Activated B cell treated with CpG ODN at 0.5 μM for 24 hours (primary cell): ENCODE measurements around the gene FER. TPM values are rescaled to one million over a fixed set of nuclear protein-coding genes. Genes with fewer than 3 reads are reported as not detected.

Experiments
- ATAC-seq: fragments of 200-7000 bp; cut with Tn5 transposase; one replicate; pipeline ENCODE4 v1.10.0; 2021; ENCODE audit warnings: low read depth, mild to moderate bottlenecking, moderate library complexity
- CTCF ChIA-PET: fragments of 350-600 bp; sonication (Branson Sonifier 250); formaldehyde crosslinking; loops from one replicate; lab custom pipeline; 2021; ENCODE audit warnings: antibody characterized with exemption; lab: Charles Lee
- POLR2A ChIA-PET: fragments of 350-600 bp; sonication (Branson Sonifier 250); formaldehyde crosslinking; loops from one replicate; lab custom pipeline; 2021; ENCODE audit warnings: antibody characterized with exemption; lab: Charles Lee
- DNase-seq: peaks from one replicate; pipeline ENCODE4 v3.0.0; 2022
- H3K27ac Mint-ChIP-seq: one replicate; pipeline ENCODE4 v1.8.0; 2020; ENCODE audit warnings: mixed read lengths
- H3K27me3 Mint-ChIP-seq: one replicate; pipeline ENCODE4 v1.8.0; 2021; ENCODE audit warnings: mixed read lengths
- H3K36me3 Mint-ChIP-seq: one replicate; pipeline ENCODE4 v1.8.0; 2021; ENCODE audit warnings: low read depth, mixed read lengths
- H3K4me1 Mint-ChIP-seq: one replicate; pipeline ENCODE4 v1.8.0; 2021; ENCODE audit warnings: mixed read lengths
- H3K4me3 Mint-ChIP-seq: one replicate; pipeline ENCODE4 v1.8.0; 2020; ENCODE audit warnings: mild to moderate bottlenecking, mixed read lengths
- H3K9me3 Mint-ChIP-seq: one replicate; pipeline ENCODE4 v1.8.0; 2020; ENCODE audit warnings: mixed read lengths
- CTCF ChIP-seq: fragments of 200-600 bp; IDR thresholded peaks from one replicate; pipeline ENCODE4 v1.8.0; 2022; ENCODE audit warnings: antibody characterized with exemption, mild to moderate bottlenecking
- intact Hi-C: fragments of 100-400 bp; cut with micrococcal nuclease; formaldehyde crosslinking; loops from one replicate; pipeline ENCODE4 v1.15.1; 2024
- total RNA-seq: library from RNA; stranded (reverse); gene quantifications from 2 replicates; pipeline ENCODE4 v1.2.3, GENCODE V29; 2022

FER gene
- total RNA-seq, 1 donor from 2014 or later, result 17.3 TPM

GRCh38 chr5:109224276-109224882 is 476.7 kb downstream of the FER start:
- Mint-ChIP-seq H3K27me3 (peaks cover 4% of the 10 kb centered on the region), H3K4me3 (no peak overlapping the region), H3K9me3 (no peaks in the 10 kb centered on the region), H3K27ac (no peak overlapping the region), H3K36me3 (no peaks in the 10 kb centered on the region), H3K4me1 (no peaks in the 10 kb centered on the region)
- no peak for TF ChIP-seq CTCF
- CTCF ChIA-PET, result no interaction called here
- POLR2A ChIA-PET, result no interaction called here
- no peak for ATAC-seq
- DNase-seq, result no peak
- intact Hi-C loops, result no loop called here

- H3K27me3 Mint-ChIP-seq, result peaks cover 6% of the 10 kb centered on the region
- intact Hi-C loops, result no loop called here
- no peaks in the 10 kb centered on the region for H3K4me1 Mint-ChIP-seq
- CTCF ChIA-PET, result no interaction called here
- no peaks in the 10 kb centered on the region for H3K9me3 Mint-ChIP-seq
- POLR2A ChIA-PET, result no interaction called here
- no peak overlapping the region for H3K4me3 Mint-ChIP-seq
- ATAC-seq (no peak), DNase-seq (no peak)
- TF ChIP-seq CTCF, result no peak
- no peaks in the 10 kb centered on the region for H3K36me3 Mint-ChIP-seq
- no peak overlapping the region for H3K27ac Mint-ChIP-seq
Measured at GRCh38 chr5:109225716-109226625, 478.3 kb downstream of the FER start.

GRCh38 chr5:109230369-109230768 is 482.7 kb downstream of the FER start:
- no peak for ATAC-seq
- POLR2A ChIA-PET, result no interaction called here
- H3K36me3 Mint-ChIP-seq, result no peaks in the 10 kb centered on the region
- CTCF ChIA-PET, result no interaction called here
- no peak overlapping the region for H3K4me3 Mint-ChIP-seq
- no peak for TF ChIP-seq CTCF
- intact Hi-C loops, result no loop called here
- no peak for DNase-seq
- H3K27me3 Mint-ChIP-seq, result peaks cover 6% of the 10 kb centered on the region
- H3K27ac Mint-ChIP-seq, result no peak overlapping the region
- H3K4me1 Mint-ChIP-seq, result no peaks in the 10 kb centered on the region
- H3K9me3 Mint-ChIP-seq, result no peaks in the 10 kb centered on the region

GRCh38 chr5:109231331-109231730 is 483.6 kb downstream of the FER start:
- no peak for TF ChIP-seq CTCF
- CTCF ChIA-PET, result no interaction called here
- ATAC-seq (no peak), DNase-seq (no peak)
- H3K4me1 Mint-ChIP-seq, result no peaks in the 10 kb centered on the region
- H3K4me3 Mint-ChIP-seq, result no peak overlapping the region
- H3K36me3 Mint-ChIP-seq, result no peaks in the 10 kb centered on the region
- intact Hi-C loops, result no loop called here
- H3K27me3 Mint-ChIP-seq, result peaks cover 6% of the 10 kb centered on the region
- POLR2A ChIA-PET, result no interaction called here
- H3K27ac Mint-ChIP-seq, result no peak overlapping the region
- H3K9me3 Mint-ChIP-seq, result peaks cover 6% of the 10 kb centered on the region

- CTCF ChIA-PET, result no interaction called here
- no peak for TF ChIP-seq CTCF
- Mint-ChIP-seq H3K27me3 (peaks cover 2% of the 10 kb centered on the region), H3K4me3 (no peak overlapping the region), H3K36me3 (no peaks in the 10 kb centered on the region), H3K9me3 (peaks cover 8% of the 10 kb centered on the region), H3K27ac (no peak overlapping the region), H3K4me1 (no peaks in the 10 kb centered on the region)
- DNase-seq (no peak), ATAC-seq (no peak)
- POLR2A ChIA-PET, result no interaction called here
- intact Hi-C loops, result no loop called here
Measured at GRCh38 chr5:109234381-109234780, 486.7 kb downstream of the FER start.
